Thyroid gland (tissue), 4 donors: ENCODE results near the gene CTAGE8. TPM values are rescaled to one million over a fixed set of nuclear protein-coding genes. Genes with fewer than 3 reads are reported as not detected.
A peak's percentile ranks its signal among the peaks of the same experiment; 100 is the strongest.
"Not testable (repeated sequence)": the region's sequence is repeated elsewhere in the genome, so short reads cannot be mapped to it uniquely, and the experiment has no call there.

Experiments
- DNase-seq, 2 donors: peaks; one replicate each; pipeline ENCODE4 v3.0.0-alpha.2; 2019
- H3K27ac ChIP-seq, 3 donors: fragments of 200-600 bp; sonication (generic); 1 replicate in 2 of 3; 2 replicates in 1 of 3; pipeline ENCODE4 v1.5.1; 2016 to 2019; ENCODE audit warnings: mild to moderate bottlenecking in 1 of 3, moderate library complexity in 1 of 3
- H3K27me3 ChIP-seq: fragments of 200-600 bp; sonication (generic); one replicate; pipeline ENCODE4 v1.5.1; 2019
- H3K36me3 ChIP-seq, 2 donors: fragments of 200-600 bp; sonication (generic); one replicate each; pipeline ENCODE4 v1.5.1; 2016 to 2019
- H3K4me1 ChIP-seq, 2 donors: fragments of 200-600 bp; sonication (generic); one replicate each; pipeline ENCODE4 v1.5.1; 2017 to 2019
- H3K4me3 ChIP-seq, 3 donors: fragments of 200-600 bp; sonication (generic); replicated peaks in 1 of 3; 1 replicate in 2 of 3; 2 replicates in 1 of 3; pipeline ENCODE4 v1.5.1; 2016; ENCODE audit warnings: mild to moderate bottlenecking in 1 of 3
- H3K9me3 ChIP-seq: fragments of 200-600 bp; sonication (generic); one replicate; pipeline ENCODE4 v1.5.1; 2017
- WGBS, 2 donors: methylation state at CpG; one replicate each; pipeline ENCODE4 v1.1.5; 2017; 5-methylcytosine and 5-hydroxymethylcytosine counted together
- intact Hi-C: fragments of 100-400 bp; cut with DNase I; formaldehyde crosslinking; loops from one replicate; pipeline ENCODE4 v1.15.1; 2023
- total RNA-seq, 4 donors: library from RNA; depleted of rRNA; stranded (reverse); fragments of >200 nt; gene quantifications; one replicate each; pipeline ENCODE4 v1.2.3, GENCODE V29; 2016

The CTAGE8 gene
- total RNA-seq, result 10 to 100 TPM in 2 of 4 donors, 1 to 10 TPM in 2; 1.3 to 21.4 (median 8.1) TPM

- H3K9me3 ChIP-seq, H3K36me3 ChIP-seq, H3K27me3 ChIP-seq, H3K4me1 ChIP-seq, DNase-seq, intact Hi-C loops, H3K4me3 ChIP-seq, H3K27ac ChIP-seq: not testable (repeated sequence)
- no CpG with 5 or more reads among the region's 19 CpGs for WGBS, 2 donors
These were observed at the start of gene CTAGE8 for GRCh38 chr7:144269188-144269587. CTAGE8 (minus strand) TSS chr7:144269288; CDS start chr7:144269250, 38 bp downstream.

DNA sequence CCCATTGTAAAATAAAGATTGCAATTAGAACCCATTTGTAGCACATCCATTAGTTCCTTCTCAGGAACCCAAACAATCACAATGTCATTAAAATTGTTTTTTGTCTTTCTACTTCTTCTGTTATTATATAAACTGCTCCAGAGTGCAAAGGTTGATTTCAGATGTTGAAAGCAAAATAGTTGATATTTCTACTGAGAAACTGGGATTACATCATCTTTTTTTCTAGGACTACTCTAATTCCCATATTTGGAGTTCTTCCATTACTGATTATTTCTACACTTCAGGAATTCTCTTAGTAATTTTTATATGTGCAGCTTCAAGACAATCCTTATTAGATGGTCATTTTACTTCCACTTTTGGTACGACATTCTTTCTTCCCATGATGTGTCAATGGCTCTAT is 48.4 kb upstream of the CTAGE8 start:
- intact Hi-C loops, H3K4me1 ChIP-seq, DNase-seq, H3K36me3 ChIP-seq, H3K27ac ChIP-seq, H3K27me3 ChIP-seq, H3K4me3 ChIP-seq, H3K9me3 ChIP-seq: not testable (repeated sequence)
- WGBS, 2 donors, result 88 to 100% methylated on average over 1 of the region's 1 CpG

DNA sequence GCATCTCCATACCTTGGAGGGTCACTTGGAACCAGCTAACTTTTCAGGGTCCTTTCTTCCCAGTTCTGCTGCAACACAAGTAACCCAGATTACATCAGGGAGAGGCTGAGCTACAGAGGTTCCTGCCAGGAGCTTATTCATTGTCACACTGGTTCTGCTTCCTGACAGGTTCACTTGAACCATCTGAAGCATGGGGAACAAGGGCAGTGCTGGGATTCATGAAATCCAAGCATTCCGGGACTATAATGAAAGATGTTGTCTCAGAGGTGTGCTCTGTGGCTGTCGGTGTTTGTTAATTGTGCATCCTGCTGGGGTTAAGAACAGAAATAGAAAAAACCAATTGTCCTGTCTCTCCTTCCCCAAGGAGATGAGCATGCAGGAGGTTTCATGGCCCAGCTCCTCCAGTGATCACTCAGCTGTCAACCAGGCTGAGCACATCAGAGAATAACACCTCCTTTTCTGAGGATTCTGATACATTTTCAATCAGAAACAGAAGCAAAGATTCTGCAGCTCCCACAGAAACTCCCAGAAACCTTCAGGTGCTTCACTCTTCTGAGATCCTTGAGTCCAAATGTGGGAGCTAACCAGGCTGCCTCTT is 42.9 kb upstream of the CTAGE8 start, which contains the start of gene OR2A1:
TSS of gene OR2A1 (plus strand) at position 548 of the 598 bp plus-strand sequence. CDS start 5,706 bp downstream, outside the sequence.
- H3K4me1 ChIP-seq, H3K27me3 ChIP-seq, H3K4me3 ChIP-seq, H3K27ac ChIP-seq, DNase-seq, H3K36me3 ChIP-seq, H3K9me3 ChIP-seq, intact Hi-C loops: not testable (repeated sequence)
- WGBS, 2 donors, result 81 to 100% methylated on average over 1 to 2 of the region's 2 CpGs

GRCh38 chr7:144311218-144311617 is 42.1 kb upstream of the CTAGE8 start:
- WGBS, 2 donors, result 73 to 94% methylated on average over 1 of the region's 2 CpGs
- intact Hi-C loops, DNase-seq, H3K9me3 ChIP-seq, H3K36me3 ChIP-seq, H3K27ac ChIP-seq, H3K4me1 ChIP-seq, H3K27me3 ChIP-seq, H3K4me3 ChIP-seq: not testable (repeated sequence)

- not testable (repeated sequence) for DNase-seq
These were observed 40.6 kb upstream of the CTAGE8 start for GRCh38 chr7:144309702-144310101.

DNA sequence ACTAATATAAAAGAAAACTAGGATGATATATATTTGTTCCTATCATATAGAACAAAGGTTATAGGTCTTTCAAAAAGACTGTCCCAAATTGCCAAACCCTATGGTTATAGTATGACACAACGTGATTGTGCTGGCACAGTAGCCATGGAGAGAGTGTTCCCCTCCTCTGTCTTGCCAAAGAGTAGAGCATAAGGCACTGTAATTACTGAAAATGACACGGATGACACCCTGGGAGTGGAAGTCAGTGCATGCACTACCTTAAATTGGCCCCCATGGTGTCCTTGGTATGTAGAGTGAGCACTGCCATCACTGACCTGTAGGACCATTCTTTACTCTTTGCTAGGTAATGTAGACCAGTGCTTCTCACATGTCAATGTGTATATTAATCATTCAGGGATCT is 36.1 kb upstream of the CTAGE8 start:
- no CpG with 5 or more reads among the region's 2 CpGs for WGBS, 2 donors
- H3K4me1 ChIP-seq, DNase-seq, H3K27me3 ChIP-seq, H3K27ac ChIP-seq, H3K9me3 ChIP-seq, H3K4me3 ChIP-seq, intact Hi-C loops, H3K36me3 ChIP-seq: not testable (repeated sequence)

More at GRCh38 chr7:144309702-144310101, 40.6 kb upstream of the CTAGE8 start:
- H3K4me3 ChIP-seq, H3K4me1 ChIP-seq, H3K9me3 ChIP-seq, H3K27ac ChIP-seq, intact Hi-C loops, H3K27me3 ChIP-seq, H3K36me3 ChIP-seq: not testable (repeated sequence)
- no CpG with 5 or more reads among the region's 2 CpGs for WGBS, 2 donors

DNA sequence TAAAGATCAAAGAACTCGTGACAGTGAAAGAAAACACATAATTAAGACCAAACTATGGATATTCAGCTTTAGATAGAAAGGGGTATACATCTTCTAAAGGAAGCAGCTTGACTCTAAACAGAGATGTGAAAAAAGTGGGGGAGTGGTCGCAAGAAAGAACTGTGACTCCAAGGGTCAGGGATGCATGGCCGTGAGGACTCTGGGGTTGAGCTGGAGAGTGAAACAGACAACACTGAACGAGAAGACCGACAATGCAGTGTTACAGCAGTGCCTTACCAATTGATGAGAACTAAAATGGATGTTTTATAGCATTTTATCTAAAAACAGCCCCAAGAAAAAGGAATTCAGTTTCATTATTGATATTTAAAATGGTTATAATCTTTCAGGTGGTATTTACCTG is 34.5 kb upstream of the CTAGE8 start:
- H3K27me3 ChIP-seq, result not testable (repeated sequence)
- no CpG with 5 or more reads among the region's 5 CpGs for WGBS, 2 donors

GRCh38 chr7:144302578-144303303 is 33.7 kb upstream of the CTAGE8 start:
- WGBS, 2 donors, result no CpG with 5 or more reads among the region's 1 CpG
- H3K4me3 ChIP-seq, H3K9me3 ChIP-seq, H3K36me3 ChIP-seq, intact Hi-C loops, H3K27ac ChIP-seq, DNase-seq, H3K27me3 ChIP-seq, H3K4me1 ChIP-seq: not testable (repeated sequence)

More for the DNA sequence above, 34.5 kb upstream of the CTAGE8 start:
- H3K4me3 ChIP-seq, H3K27ac ChIP-seq, H3K4me1 ChIP-seq, H3K36me3 ChIP-seq, H3K9me3 ChIP-seq, intact Hi-C loops, DNase-seq: not testable (repeated sequence)

DNA sequence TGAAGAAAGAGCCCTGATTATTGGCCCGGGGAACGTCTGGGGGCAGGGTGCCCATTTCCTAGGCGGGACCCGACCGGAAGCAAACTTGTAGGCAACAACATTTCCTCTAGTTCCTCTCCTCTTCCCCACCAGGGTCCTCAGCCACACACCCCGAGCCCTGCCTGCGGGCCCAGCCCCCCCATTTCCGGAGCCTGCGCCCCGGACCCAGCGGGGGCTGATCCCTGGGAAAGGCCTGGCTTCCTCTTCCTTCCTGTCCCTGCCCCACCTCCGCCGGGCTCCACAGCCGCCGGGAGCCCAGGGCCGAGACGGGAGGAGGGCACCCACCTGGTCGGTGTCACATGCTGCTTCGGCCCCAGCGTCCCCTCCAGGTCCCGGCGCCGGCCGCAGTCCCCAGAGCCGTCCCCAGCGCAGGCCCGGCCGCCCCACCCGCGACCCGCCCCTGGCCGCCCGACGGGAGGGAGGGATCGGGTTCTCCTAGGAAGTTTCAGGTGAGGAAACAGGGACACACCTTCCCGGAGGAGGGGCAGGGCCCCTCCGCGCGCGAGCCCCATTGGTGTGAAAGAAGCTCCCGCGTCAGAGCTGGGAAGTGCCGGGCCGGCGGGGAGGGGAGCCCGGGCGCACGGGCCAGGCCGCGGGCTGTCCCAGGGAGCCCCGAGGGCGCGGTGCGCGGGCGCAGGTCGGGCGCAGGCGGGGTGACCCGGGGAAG is 24.9 kb upstream of the CTAGE8 start:
- peak; percentile 51 to 54 for DNase-seq

GRCh38 chr7:144292384-144293161 is 23.5 kb upstream of the CTAGE8 start:
- H3K4me3 ChIP-seq, DNase-seq: not testable (repeated sequence)
- WGBS, 2 donors, result 80% methylated on average over 4 to 5 of the region's 14 CpGs

More for the DNA sequence above, 24.9 kb upstream of the CTAGE8 start:
- H3K36me3 ChIP-seq, H3K27me3 ChIP-seq, H3K4me1 ChIP-seq, intact Hi-C loops, H3K4me3 ChIP-seq, H3K9me3 ChIP-seq, H3K27ac ChIP-seq: not testable (repeated sequence)
- no CpG with 5 or more reads among the region's 60 CpGs for WGBS, 2 donors

DNA sequence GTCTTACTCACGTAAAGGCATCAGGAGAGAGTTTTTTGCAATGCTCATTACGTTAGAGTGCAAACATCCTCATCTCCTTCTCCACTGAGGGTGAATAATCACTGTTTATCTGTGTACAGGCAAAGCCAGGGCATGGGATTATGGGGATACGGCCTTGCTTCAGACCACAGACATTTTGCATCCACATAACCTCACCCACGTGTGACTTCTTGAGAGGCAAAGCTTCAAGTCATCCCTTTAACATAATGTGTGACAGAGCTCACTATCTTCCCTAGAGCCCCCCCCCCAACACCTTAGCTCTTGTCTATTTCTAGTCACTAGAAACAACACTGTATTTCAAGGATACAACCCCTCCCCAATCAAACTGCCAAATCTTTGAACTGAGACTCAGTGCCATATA is 22.5 kb upstream of the CTAGE8 start:
- intact Hi-C loops, DNase-seq: not testable (repeated sequence)

More at GRCh38 chr7:144292384-144293161, 23.5 kb upstream of the CTAGE8 start:
- H3K27ac ChIP-seq, H3K27me3 ChIP-seq, H3K9me3 ChIP-seq, H3K36me3 ChIP-seq, H3K4me1 ChIP-seq, intact Hi-C loops: not testable (repeated sequence)

DNA sequence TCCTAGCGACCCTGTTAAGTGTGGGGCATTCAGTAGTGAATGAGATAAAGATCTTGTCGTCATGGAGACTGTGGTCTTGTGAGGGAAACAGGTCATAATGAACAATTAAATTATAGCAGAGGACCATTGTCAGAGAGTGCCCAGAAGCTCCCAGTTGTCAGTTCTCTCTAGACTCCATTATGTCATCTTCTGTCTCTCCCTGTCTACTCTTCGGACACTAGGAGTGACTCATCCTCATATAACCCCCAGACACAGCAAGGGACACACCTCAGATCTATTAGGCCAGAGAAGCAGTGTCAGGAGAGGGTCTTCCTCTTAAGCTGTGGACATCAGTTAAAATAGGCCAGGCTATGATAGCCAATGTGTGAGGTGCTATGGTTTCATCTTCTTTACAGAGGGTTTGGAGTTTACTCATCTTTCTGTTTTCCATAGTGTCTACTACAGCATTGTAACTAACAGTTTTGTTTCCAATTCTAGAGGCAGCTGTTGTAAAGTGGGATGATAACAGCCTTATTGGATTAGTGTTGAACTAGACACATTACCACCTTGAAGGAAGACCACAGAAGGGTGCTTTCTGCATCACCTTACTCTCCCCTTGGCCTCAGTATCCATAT is 18.2 kb upstream of the CTAGE8 start:
- H3K4me3 ChIP-seq, H3K9me3 ChIP-seq, H3K4me1 ChIP-seq, H3K27me3 ChIP-seq, DNase-seq, H3K36me3 ChIP-seq, intact Hi-C loops, H3K27ac ChIP-seq: not testable (repeated sequence)
- no CpG with 5 or more reads among the region's 3 CpGs for WGBS, 2 donors

More for the DNA sequence above, 22.5 kb upstream of the CTAGE8 start:
- H3K4me1 ChIP-seq, H3K36me3 ChIP-seq, H3K4me3 ChIP-seq, H3K27ac ChIP-seq, H3K27me3 ChIP-seq, H3K9me3 ChIP-seq: not testable (repeated sequence)
- 56 to 65% methylated on average over 2 of the region's 4 CpGs for WGBS, 2 donors
